HepG2 (cell line): ENCODE results near the gene JPH4. TPM values are rescaled to one million over a fixed set of nuclear protein-coding genes. Genes with fewer than 3 reads are reported as not detected.

ENCODE experiments used
- ATF2 ChIP-seq: sonication (generic); formaldehyde crosslinking; IDR thresholded peaks from 2 replicates; pipeline ENCODE4 v1.4.0; 2020; ENCODE audit warnings: missing genetic modification reagents
- CBFB ChIP-seq: sonication (generic); formaldehyde crosslinking; IDR thresholded peaks from 2 replicates; pipeline ENCODE4 v1.4.0; 2020; ENCODE audit warnings: missing genetic modification reagents
- FOXO4 ChIP-seq: sonication (generic); formaldehyde crosslinking; conservative IDR thresholded peaks from 2 replicates; pipeline ENCODE4 v1.8.1; 2023; ENCODE audit warnings: missing genetic modification reagents
- GFI1 ChIP-seq: sonication (generic); formaldehyde crosslinking; IDR thresholded peaks from 2 replicates; pipeline ENCODE4 v1.5.0; 2020; ENCODE audit warnings: missing genetic modification reagents, mild to moderate bottlenecking, borderline replicate concordance
- IRX3 ChIP-seq: sonication (generic); formaldehyde crosslinking; IDR thresholded peaks from 2 replicates; pipeline ENCODE4 v1.8.1; 2023; ENCODE audit warnings: mild to moderate bottlenecking, low read depth, missing genetic modification reagents, borderline replicate concordance
- MAFK ChIP-seq, 2 experiments: IDR thresholded peaks in 1 of 2; conservative IDR thresholded peaks in 1 of 2; 2 replicates each; pipeline ENCODE4 v1.6.1; 2011; ENCODE audit warnings: improper control_type of control experiment in 2 of 2, low read length in 2 of 2
- SAFB2 ChIP-seq: sonication (generic); formaldehyde crosslinking; IDR thresholded peaks from 2 replicates; pipeline ENCODE4 v1.5.1; 2020; ENCODE audit warnings: missing genetic modification reagents, low read depth, mild to moderate bottlenecking, borderline replicate concordance
- TFDP1 ChIP-seq: IDR thresholded peaks from 2 replicates; pipeline ENCODE4 v1.6.1; 2016; ENCODE audit warnings: missing compliant biosample characterization, missing genetic modification reagents, borderline replicate concordance
- ZFP36L1 ChIP-seq: sonication (generic); formaldehyde crosslinking; IDR thresholded peaks from 2 replicates; pipeline ENCODE4 v1.8.0; 2022; ENCODE audit warnings: mild to moderate bottlenecking, missing genetic modification reagents, moderate library complexity
- ZHX1 ChIP-seq: sonication (generic); formaldehyde crosslinking; IDR thresholded peaks from 2 replicates; pipeline ENCODE4 v1.8.1; 2022; ENCODE audit warnings: low read depth, mild to moderate bottlenecking, missing genetic modification reagents
- ZMYM4 ChIP-seq: sonication (generic); formaldehyde crosslinking; IDR thresholded peaks from 2 replicates; pipeline ENCODE4 v1.8.1; 2023; ENCODE audit warnings: mild to moderate bottlenecking, missing genetic modification reagents
- ZNF101 ChIP-seq: sonication (generic); formaldehyde crosslinking; IDR thresholded peaks from 2 replicates; pipeline ENCODE4 v1.4.0; 2020; ENCODE audit warnings: mild to moderate bottlenecking, low read depth, missing genetic modification reagents, borderline replicate concordance
- ZNF124 ChIP-seq: sonication (generic); formaldehyde crosslinking; IDR thresholded peaks from 2 replicates; pipeline ENCODE4 v1.4.0; 2020; ENCODE audit warnings: missing genetic modification reagents
- ZNF329 ChIP-seq: sonication (generic); formaldehyde crosslinking; IDR thresholded peaks from 2 replicates; pipeline ENCODE4 v1.9.0; 2021; ENCODE audit warnings: low read depth, mild to moderate bottlenecking, missing genetic modification reagents
- ZNF580 ChIP-seq: IDR thresholded peaks from 2 replicates; pipeline ENCODE4 v1.6.1; 2016; ENCODE audit warnings: low read depth, borderline replicate concordance
- ZNF710 ChIP-seq: sonication (generic); formaldehyde crosslinking; IDR thresholded peaks from 2 replicates; pipeline ENCODE4 v1.5.0; 2020; ENCODE audit warnings: mild to moderate bottlenecking, missing genetic modification reagents, borderline replicate concordance
- polyA plus RNA-seq, 8 experiments: library from polyadenylated mRNA; depleted of rRNA in 3 of 8; stranded (reverse) in 7 of 8; unstranded in 1 of 8; fragments of >200 nt; fragmentation: Illumina TruSeq in 4 of 8; extraction: Trizol in 4 of 8; gene quantifications; 2 replicates each; pipeline versions ENCODE4 v1.2.1 to v1.2.3, GENCODE V29; 2011 to 2016; ENCODE audit warnings: low read depth in 4 of 8, missing spikeins in 1 of 8, mixed read lengths in 1 of 8; ENCODE audit not compliant: insufficient read depth in 1 of 8
- total RNA-seq, 5 experiments: library from RNA; depleted of rRNA; stranded (reverse); fragments of >200 nt; fragmentation: Illumina TruSeq; extraction: Trizol; gene quantifications; 2 replicates each; pipeline ENCODE4 v1.2.3, GENCODE V29; 2016; ENCODE audit warnings: low read depth in 1 of 5

JPH4 gene
- total and polyA plus RNA-seq, 2 of the 13 experiments (the other 11 are each of a cell fraction or from before 2014, with no cell fraction given): 0.08 to 0.22 TPM

- peak; percentile 10; the same call in 1 of the 2 replicates for TF ChIP-seq TFDP1 (CRISPR knock-in tag)
- TF ChIP-seq SAFB2 (CRISPR knock-in tag): peak; percentile 99; the same call in 1 of the 2 replicates
- TF ChIP-seq ZNF124 (CRISPR knock-in tag): peak; percentile 89; the same call in 1 of the 2 replicates
- TF ChIP-seq ZNF329 (CRISPR knock-in tag): peak; percentile 83
- peak; percentile 74 for TF ChIP-seq ZNF710 (CRISPR knock-in tag)
- peak; percentile 92; the same call in 1 of the 2 replicates for TF ChIP-seq ZNF101 (CRISPR knock-in tag)
- TF ChIP-seq ATF2 (CRISPR knock-in tag): peak; percentile 44; the same call in 1 of the 2 replicates
- TF ChIP-seq ZFP36L1: peak; percentile 68; the same call in 1 of the 2 replicates
- peak; percentile 94 for TF ChIP-seq GFI1
- peak; percentile 99 for TF ChIP-seq IRX3 (CRISPR knock-in tag)
- peak; percentile 95 for TF ChIP-seq ZMYM4 (CRISPR knock-in tag)
- peak; percentile 66; the same call in 1 of the 2 replicates for TF ChIP-seq ZNF580 (CRISPR knock-in tag)
- peak; percentile 95 for TF ChIP-seq FOXO4
- peak in 1 of 2 experiments; percentile 0; a peak in 1 of 4 replicates for TF ChIP-seq MAFK (conservative IDR thresholded peaks at IDR 0.05 in 1 of 2, IDR thresholded peaks at IDR 0.05 in 1 of 2; ENCODE audit: low read length in 2 of 2)
- peak; percentile 88 for TF ChIP-seq ZHX1 (CRISPR knock-in tag)
- peak; percentile 62; the same call in 1 of the 2 replicates for TF ChIP-seq CBFB
Observed at GRCh38 chr14:23583761-23584526, 5.4 kb upstream of the JPH4 start (continued).
